H1 (cell line): ENCODE measurements around the gene CNGB1. TPM values are rescaled to one million over a fixed set of nuclear protein-coding genes. Genes with fewer than 3 reads are reported as not detected.

Source experiments
- CTCF ChIA-PET: fragments of 300-600 bp; sonication (Branson Sonifier 250); formaldehyde crosslinking; loops from one replicate; lab custom pipeline; 2021; ENCODE audit not compliant: partially characterized antibody; lab: Charles Lee
- POLR2A ChIA-PET: fragments of 300-600 bp; sonication (Branson Sonifier 250); formaldehyde crosslinking; loops from one replicate; lab custom pipeline; 2021; ENCODE audit warnings: inconsistent platforms; ENCODE audit not compliant: partially characterized antibody; lab: Charles Lee
- DNase-seq, 2 experiments: peaks; one replicate each; pipeline versions ENCODE4 v3.0.0 to v3.0.0-alpha.2; 2010 to 2022; ENCODE audit warnings: low spot score in 2 of 2, low read depth in 1 of 2, mixed read lengths in 1 of 2
- FAIRE-seq: peaks from 2 replicates; lab custom pipeline; 2011; peaks lifted over from hg19 to GRCh38; lab: Jason Lieb, UNC
- H2AFZ ChIP-seq: 2 replicates; pipeline ENCODE4 v1.8.1; 2012; ENCODE audit warnings: low read length, inconsistent platforms
- H2AK5ac ChIP-seq: 2 replicates; pipeline ENCODE4 v1.6.1; 2013; ENCODE audit warnings: low read depth, low read length
- H2BK120ac ChIP-seq: replicated peaks from 2 replicates; pipeline ENCODE3; 2013; ENCODE audit warnings: low read depth, low read length, inconsistent platforms
- H2BK12ac ChIP-seq: 2 replicates; pipeline ENCODE4 v1.6.1; 2013; ENCODE audit warnings: low read depth, low read length
- H2BK15ac ChIP-seq: 2 replicates; pipeline ENCODE4 v1.6.1; 2013; ENCODE audit warnings: low read length
- H2BK20ac ChIP-seq: 2 replicates; pipeline ENCODE4 v1.6.1; 2013; ENCODE audit warnings: low read length
- H2BK5ac ChIP-seq: 2 replicates; pipeline ENCODE4 v1.6.1; 2013; ENCODE audit warnings: low read depth, low read length
- H3K14ac ChIP-seq: 2 replicates; pipeline ENCODE4 v1.6.1; 2013; ENCODE audit warnings: inconsistent platforms; ENCODE audit not compliant: insufficient read length
- H3K18ac ChIP-seq: 2 replicates; pipeline ENCODE4 v1.6.1; 2013; ENCODE audit warnings: low read length; ENCODE audit errors: extremely low read depth
- H3K23ac ChIP-seq: 2 replicates; pipeline ENCODE4 v1.6.1; 2013; ENCODE audit warnings: inconsistent platforms; ENCODE audit not compliant: insufficient read length
- H3K23me2 ChIP-seq: 2 replicates; pipeline ENCODE4 v1.6.1; 2013; ENCODE audit warnings: low read depth, low read length
- H3K27ac ChIP-seq: 2 replicates; pipeline ENCODE4 v1.6.1; 2011; ENCODE audit warnings: low read depth, low read length, inconsistent platforms
- H3K27me3 ChIP-seq, 4 experiments: replicated peaks in 1 of 4; 1 replicate in 1 of 4; 2 replicates in 3 of 4; pipeline versions ENCODE4 v1.6.1 to v1.8.1; 2011 to 2013; ENCODE audit warnings: low read length in 3 of 4, mild to moderate bottlenecking in 3 of 4, inconsistent platforms in 2 of 4, mixed read lengths in 2 of 4, moderate library complexity in 1 of 4; ENCODE audit not compliant: control insufficient read depth in 3 of 4, insufficient read depth in 3 of 4; ENCODE audit errors: extremely low read depth in 1 of 4
- H3K36me3 ChIP-seq, 4 experiments: 2 replicates each; pipeline versions ENCODE4 v1.6.1 to v1.8.1; 2011 to 2013; ENCODE audit warnings: mild to moderate bottlenecking in 4 of 4, low read length in 3 of 4, moderate library complexity in 2 of 4, control low read depth in 1 of 4, inconsistent platforms in 1 of 4; ENCODE audit not compliant: insufficient read depth in 4 of 4, control insufficient read depth in 2 of 4
- H3K4ac ChIP-seq: replicated peaks from 2 replicates; pipeline ENCODE3; 2013; ENCODE audit warnings: low read length, low read depth, mixed read lengths, inconsistent platforms; ENCODE audit not compliant: insufficient read length
- H3K4me1 ChIP-seq, 4 experiments: replicated peaks in 1 of 4; 1 replicate in 1 of 4; 2 replicates in 3 of 4; pipeline versions ENCODE4 v1.6.1 to v1.8.1; 2011 to 2013; ENCODE audit warnings: low read length in 3 of 4, inconsistent platforms in 2 of 4, mixed read lengths in 1 of 4; ENCODE audit not compliant: insufficient read depth in 4 of 4, control insufficient read depth in 3 of 4
- H3K4me2 ChIP-seq, 2 experiments: 2 replicates each; pipeline versions ENCODE4 v1.6.1 to v1.8.1; 2011 to 2013; ENCODE audit warnings: low read depth in 2 of 2, low read length in 2 of 2, control low read depth in 1 of 2, inconsistent platforms in 1 of 2, mild to moderate bottlenecking in 1 of 2; ENCODE audit not compliant: insufficient read depth in 1 of 2
- H3K4me3 ChIP-seq, 4 experiments: fragments of 200-600, 300-600 bp in 1 of 4; sonication (generic), shearing (Covaris generic), sonication (Bioruptor Twin) in 1 of 4; 2 replicates each; pipeline versions ENCODE4 v1.5.1 to v1.8.1; 2011 to 2016; ENCODE audit warnings: low read length in 4 of 4, low read depth in 3 of 4, control low read depth in 2 of 4, inconsistent platforms in 2 of 4, mild to moderate bottlenecking in 2 of 4, mixed read lengths in 1 of 4, moderate library complexity in 1 of 4; ENCODE audit not compliant: insufficient read depth in 2 of 4; ENCODE audit errors: extremely low read depth in 1 of 4
- H3K56ac ChIP-seq: replicated peaks from 2 replicates; pipeline ENCODE3; 2013; ENCODE audit warnings: low read depth, mild to moderate bottlenecking, mixed read lengths, low read length, inconsistent platforms; ENCODE audit not compliant: insufficient read length
- H3K79me1 ChIP-seq: 2 replicates; pipeline ENCODE4 v1.6.1; 2013; ENCODE audit warnings: low read depth, low read length, control low read depth
- H3K79me2 ChIP-seq, 2 experiments: 2 replicates each; pipeline versions ENCODE4 v1.6.1 to v1.8.1; 2012 to 2013; ENCODE audit warnings: low read length in 2 of 2, mild to moderate bottlenecking in 2 of 2, inconsistent platforms in 1 of 2; ENCODE audit not compliant: insufficient read depth in 2 of 2, control insufficient read depth in 1 of 2
- H3K9ac ChIP-seq, 4 experiments: replicated peaks in 1 of 4; 1 replicate in 1 of 4; 2 replicates in 3 of 4; pipeline versions ENCODE4 v1.6.1 to v1.8.1; 2011 to 2013; ENCODE audit warnings: low read depth in 3 of 4, low read length in 3 of 4, control low read depth in 2 of 4, mild to moderate bottlenecking in 2 of 4, moderate library complexity in 2 of 4, inconsistent platforms in 1 of 4; ENCODE audit errors: extremely low read depth in 1 of 4
- H3K9me3 ChIP-seq, 2 experiments: 2 replicates each; pipeline versions ENCODE4 v1.6.1 to v1.8.1; 2012 to 2013; ENCODE audit warnings: mild to moderate bottlenecking in 2 of 2, moderate library complexity in 2 of 2, control low read depth in 1 of 2, inconsistent platforms in 1 of 2, low read depth in 1 of 2, low read length in 1 of 2, mixed read lengths in 1 of 2; ENCODE audit not compliant: insufficient read depth in 2 of 2
- H4K20me1 ChIP-seq, 2 experiments: replicated peaks in 1 of 2; 2 replicates each; pipeline versions ENCODE3 to v1.8.1; 2011 to 2013; ENCODE audit warnings: inconsistent platforms in 2 of 2, low read length in 2 of 2, mild to moderate bottlenecking in 1 of 2; ENCODE audit not compliant: insufficient read depth in 2 of 2, control insufficient read depth in 1 of 2
- H4K5ac ChIP-seq: 2 replicates; pipeline ENCODE4 v1.6.1; 2013; ENCODE audit warnings: low read length, low read depth, mixed read lengths, inconsistent platforms; ENCODE audit not compliant: insufficient read length
- H4K8ac ChIP-seq: 2 replicates; pipeline ENCODE4 v1.8.0; 2013; ENCODE audit warnings: mild to moderate bottlenecking, moderate library complexity, low read length, inconsistent platforms; ENCODE audit not compliant: insufficient read depth; ENCODE audit errors: extremely low read depth
- H4K91ac ChIP-seq: replicated peaks from 2 replicates; pipeline ENCODE3; 2013; ENCODE audit warnings: low read length, mixed read lengths, inconsistent platforms; ENCODE audit not compliant: insufficient read length
- ATF3 ChIP-seq: IDR thresholded peaks from 2 replicates; pipeline ENCODE4 v1.6.1; 2011; ENCODE audit warnings: low read depth, mild to moderate bottlenecking, low read length; ENCODE audit not compliant: insufficient read depth
- CTCF ChIP-seq, 3 experiments: IDR thresholded peaks; 1 replicate in 2 of 3; 2 replicates in 1 of 3; pipeline versions ENCODE4 v1.5.1 to v1.6.1; 2011; ENCODE audit warnings: low read length in 3 of 3, mild to moderate bottlenecking in 3 of 3, inconsistent platforms in 2 of 3, low read depth in 1 of 3, moderate library complexity in 1 of 3; ENCODE audit not compliant: insufficient read depth in 1 of 3; ENCODE audit errors: control extremely low read depth in 1 of 3
- EZH2 ChIP-seq: fragments of 200-600 bp; sonication (generic); IDR thresholded peaks from 2 replicates; pipeline ENCODE4 v1.7.1; 2012; ENCODE audit warnings: low read depth, mild to moderate bottlenecking, moderate library complexity, low read length, inconsistent platforms; ENCODE audit not compliant: severe bottlenecking
- FOSL1 ChIP-seq: IDR thresholded peaks from 2 replicates; pipeline ENCODE4 v1.6.1; 2011; ENCODE audit warnings: mild to moderate bottlenecking, low read depth, low read length, moderate library complexity; ENCODE audit not compliant: insufficient read depth
- WGBS, 2 experiments: shearing (Covaris generic) in 1 of 2; methylation state at CpG; one replicate each; pipeline versions ENCODE4 v1.1.6 to v1.1.7; 2013 to 2015; ENCODE audit warnings: low lambda C conversion rate in 2 of 2, mixed read lengths in 2 of 2, inconsistent platforms in 1 of 2, low coverage in 1 of 2, missing lambda C conversion rate in 1 of 2; ENCODE audit not compliant: insufficient replicate concordance in 2 of 2, insufficient coverage in 1 of 2, insufficient read length in 1 of 2; ENCODE audit errors: extremely low coverage in 1 of 2, missing lambda C conversion rate in 1 of 2; 5-methylcytosine and 5-hydroxymethylcytosine counted together
- polyA plus RNA-seq, 7 experiments: library from polyadenylated mRNA; depleted of rRNA in 3 of 7; stranded (reverse) in 5 of 7; unstranded in 2 of 7; fragments of >200 nt in 5 of 7; fragments of 200-250 nt in 2 of 7; gene quantifications; 1 replicate in 5 of 7; 2 replicates in 1 of 7; 4 replicates in 1 of 7; pipeline versions ENCODE4 v1.2.1 to v1.2.3, GENCODE V29; 2011 to 2013; ENCODE audit warnings: missing spikeins in 2 of 7, mixed read lengths in 2 of 7
- total RNA-seq: library from RNA; stranded (reverse); fragmentation: NEBNext Ultra II Directional; extraction: Animal tissue kit (Norgen Biotek cat#: 25700); gene quantifications from 2 replicates; pipeline ENCODE4 v1.2.1, GENCODE V29; 2021

CNGB1 gene
- total and polyA plus RNA-seq, 2 of the 8 experiments (the other 6 are each of a cell fraction or from before 2014, with no cell fraction given): not detected

GRCh38 chr16:57976331-57976796 lies 5.4 kb upstream of the CNGB1 start:
- Histone ChIP-seq H3K27ac (no peak overlapping the region), H3K4ac (no peak overlapping the region), H3K4me3 (no peak overlapping the region), H3K18ac (no peak overlapping the region), H3K27me3 (no peaks in the 10 kb centered on the region), H3K4me2 (no peak overlapping the region), H3K9me3 (no peaks in the 10 kb centered on the region), H3K36me3 (no peaks in the 10 kb centered on the region), H3K9ac (no peak overlapping the region), H2BK12ac (no peak overlapping the region), H3K4me1 (no peaks in the 10 kb centered on the region; a peak in 1 of 7 replicates), H3K56ac (no peak overlapping the region), H2BK120ac (no peak overlapping the region), H3K23me2 (no peaks in the 10 kb centered on the region; the same call in 1 of the 2 replicates), H3K79me1 (no peaks in the 10 kb centered on the region), H2BK15ac (no peak overlapping the region), H2BK5ac (no peak overlapping the region), H4K91ac (no peak overlapping the region), H4K20me1 (no peaks in the 10 kb centered on the region), H3K23ac (no peak overlapping the region), H3K79me2 (no peaks in the 10 kb centered on the region), H2BK20ac (no peak overlapping the region), H2AFZ (no peak overlapping the region), H4K5ac (no peak overlapping the region), H2AK5ac (no peak overlapping the region), H3K14ac (no peak overlapping the region), H4K8ac (no peak overlapping the region)
- ChIA-PET POLR2A (interaction anchor here (1.6 kb wide), 1 partner anchor 10 kb away, joined by 5 read pairs; no protein-coding TSS in a partner anchor), CTCF (interaction anchor here (0.8 to 6.4 kb wide), 12 partner anchors 12 to 253 kb away, joined by 3 to 63 read pairs (median 4); partner anchors contain the start of gene KATNB1)
- no peak for TF ChIP-seq CTCF (IDR thresholded peaks at IDR 0.05; ENCODE audit: control extremely low read depth in 1 of 3, insufficient read depth in 1 of 3, low read depth in 1 of 3, low read length in 3 of 3)
- TF ChIP-seq FOSL1: no peak
- TF ChIP-seq EZH2: no peak
- no peak for TF ChIP-seq ATF3
- 58% methylated on average over 2 of the region's 2 CpGs; no CpG with 5 or more reads in 1 of the 2 experiments for WGBS, 2 experiments
- FAIRE-seq (no peak), DNase-seq (no peak)
